ENCODE results near the gene NOX3. TPM values are rescaled to one million over a fixed set of nuclear protein-coding genes. Genes with fewer than 3 reads are reported as not detected.

NOX3 gene
- total RNA-seq, 2 experiments from 2014 or later = not detected

Other genes with a start within 250 kb of the NOX3 start
- not detected for gene CLDN20, start 191.8 kb downstream of the NOX3 start, total RNA-seq
- gene TFB1M, start 141.4 kb downstream of the NOX3 start, total RNA-seq = 10 to 100 TPM; 45.0 to 46.3 TPM